ENCODE results near the gene BMERB1. TPM values are rescaled to one million over a fixed set of nuclear protein-coding genes. Genes with fewer than 3 reads are reported as not detected.
"Not testable (repeated sequence)": the region's sequence is repeated elsewhere in the genome, so short reads cannot be mapped to it uniquely, and the experiment has no call there.

BMERB1 gene
- total and polyA plus RNA-seq, 7 donors: 26.6 to 133 (median 41.3) TPM

DNA sequence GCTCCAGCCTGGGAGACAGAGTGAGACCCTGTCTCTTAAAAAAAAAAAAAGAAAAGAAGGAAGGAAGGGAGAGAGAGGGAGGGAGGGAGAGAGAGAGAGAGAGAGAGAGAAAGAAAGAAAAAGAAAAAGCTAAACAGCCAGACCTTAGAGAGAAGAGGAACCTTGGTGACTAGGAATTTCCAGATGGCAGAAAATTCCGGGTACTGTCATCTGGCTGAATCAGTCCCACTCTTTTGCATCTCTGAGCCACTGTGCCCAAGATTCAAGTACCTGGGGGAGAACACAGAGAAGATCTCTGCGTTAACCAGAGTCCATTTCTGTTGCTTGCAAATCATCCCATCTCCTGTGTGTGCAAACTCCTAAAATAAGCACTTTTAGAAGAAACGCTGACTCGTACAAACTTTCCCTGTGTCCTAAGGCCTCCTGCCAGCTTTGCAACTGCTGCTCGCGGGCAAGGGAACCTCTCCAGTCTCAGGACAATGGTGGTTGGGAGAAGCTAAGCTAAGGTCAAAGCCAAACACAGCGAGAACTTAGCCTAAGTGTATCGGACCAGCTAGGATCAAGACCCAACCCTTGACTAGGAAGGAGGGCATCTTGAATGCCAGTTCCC lies 18.0 kb downstream of the BMERB1 start:
- H3K4me3 ChIP-seq: no peak overlapping the region
- intact Hi-C loops (cut with DNase I): no loop called here
- WGBS, 3 donors: 47 to 66% (median 48%) methylated on average over 8 of the region's 8 CpGs
- H3K27ac ChIP-seq: no peak overlapping the region
- H3K4me1 ChIP-seq: no peaks in the 10 kb centered on the region
- H3K27me3 ChIP-seq (ENCODE audit: insufficient read depth in 3 of 3, low read length in 2 of 3): no peaks in the 10 kb centered on the region
- ATAC-seq: no peak
- TF ChIP-seq, protein P1, sequence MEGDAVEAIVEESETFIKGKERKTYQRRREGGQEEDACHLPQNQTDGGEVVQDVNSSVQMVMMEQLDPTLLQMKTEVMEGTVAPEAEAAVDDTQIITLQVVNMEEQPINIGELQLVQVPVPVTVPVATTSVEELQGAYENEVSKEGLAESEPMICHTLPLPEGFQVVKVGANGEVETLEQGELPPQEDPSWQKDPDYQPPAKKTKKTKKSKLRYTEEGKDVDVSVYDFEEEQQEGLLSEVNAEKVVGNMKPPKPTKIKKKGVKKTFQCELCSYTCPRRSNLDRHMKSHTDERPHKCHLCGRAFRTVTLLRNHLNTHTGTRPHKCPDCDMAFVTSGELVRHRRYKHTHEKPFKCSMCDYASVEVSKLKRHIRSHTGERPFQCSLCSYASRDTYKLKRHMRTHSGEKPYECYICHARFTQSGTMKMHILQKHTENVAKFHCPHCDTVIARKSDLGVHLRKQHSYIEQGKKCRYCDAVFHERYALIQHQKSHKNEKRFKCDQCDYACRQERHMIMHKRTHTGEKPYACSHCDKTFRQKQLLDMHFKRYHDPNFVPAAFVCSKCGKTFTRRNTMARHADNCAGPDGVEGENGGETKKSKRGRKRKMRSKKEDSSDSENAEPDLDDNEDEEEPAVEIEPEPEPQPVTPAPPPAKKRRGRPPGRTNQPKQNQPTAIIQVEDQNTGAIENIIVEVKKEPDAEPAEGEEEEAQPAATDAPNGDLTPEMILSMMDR (IDR thresholded peaks at IDR 0.05): no peak
- no peaks in the 10 kb centered on the region for H3K9me3 ChIP-seq
- DNase-seq: no peak
- no peaks in the 10 kb centered on the region for H3K36me3 ChIP-seq (ENCODE audit: insufficient read depth in 1 of 2, low read depth in 1 of 2)

DNA sequence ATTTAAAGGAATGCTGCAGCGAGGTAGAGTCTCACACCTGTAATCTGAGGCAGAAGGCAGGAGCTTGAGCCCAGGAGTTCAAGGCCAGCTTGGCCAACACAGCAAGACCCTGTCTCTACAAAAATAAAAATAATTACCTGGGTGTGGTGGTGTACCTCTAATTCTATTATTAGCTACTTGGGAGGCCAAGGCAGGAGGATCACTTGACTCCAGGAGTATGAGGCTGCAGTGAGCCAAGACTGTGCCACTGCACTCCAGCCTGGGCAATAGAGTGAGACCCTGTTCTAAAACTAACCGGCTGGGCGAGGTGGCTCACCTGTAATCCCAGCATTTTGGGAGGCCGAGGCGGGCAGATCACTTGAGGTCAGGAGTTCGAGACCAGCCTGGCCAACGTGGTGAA lies 18.9 kb downstream of the BMERB1 start:
- 89 to 96% (median 89%) methylated on average over 7 of the region's 7 CpGs for WGBS, 3 donors
- H3K27ac ChIP-seq; ATAC-seq; intact Hi-C loops (cut with DNase I); DNase-seq; H3K4me3 ChIP-seq; H3K36me3 ChIP-seq (ENCODE audit: insufficient read depth in 1 of 2, low read depth in 1 of 2); H3K9me3 ChIP-seq; H3K27me3 ChIP-seq (ENCODE audit: insufficient read depth in 3 of 3, low read length in 2 of 3); H3K4me1 ChIP-seq: not testable (repeated sequence)

DNA sequence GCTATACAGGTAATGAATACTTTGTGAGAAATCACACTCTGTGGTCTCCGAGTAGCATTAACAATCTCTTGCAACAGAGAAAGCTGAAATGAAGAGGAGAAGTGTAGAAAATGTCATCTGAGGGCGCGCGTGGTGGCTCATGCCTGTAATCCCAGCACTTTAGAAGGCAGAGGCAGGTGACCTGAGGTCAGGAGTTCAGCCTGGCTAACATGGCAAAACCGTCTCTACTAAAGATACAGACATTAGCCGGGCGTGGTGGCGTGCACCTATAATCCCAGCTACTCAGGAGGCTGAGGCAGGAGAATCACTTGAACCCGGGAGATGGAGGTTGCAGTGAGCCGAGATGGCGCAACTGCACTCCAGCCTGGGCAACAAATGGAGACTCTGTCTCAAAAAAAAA lies 20.5 kb downstream of the BMERB1 start:
- DNase-seq; H3K4me3 ChIP-seq; H3K36me3 ChIP-seq (ENCODE audit: insufficient read depth in 1 of 2, low read depth in 1 of 2); H3K27me3 ChIP-seq (ENCODE audit: insufficient read depth in 3 of 3, low read length in 2 of 3); intact Hi-C loops (cut with DNase I); H3K27ac ChIP-seq; H3K9me3 ChIP-seq; H3K4me1 ChIP-seq: not testable (repeated sequence)
- whole genome bisulfite sequencing, 3 donors: 72 to 94% (median 79%) methylated on average over 11 of the region's 11 CpGs
- peak in 1 of 4 donors; percentile 18 for ATAC-seq

DNA sequence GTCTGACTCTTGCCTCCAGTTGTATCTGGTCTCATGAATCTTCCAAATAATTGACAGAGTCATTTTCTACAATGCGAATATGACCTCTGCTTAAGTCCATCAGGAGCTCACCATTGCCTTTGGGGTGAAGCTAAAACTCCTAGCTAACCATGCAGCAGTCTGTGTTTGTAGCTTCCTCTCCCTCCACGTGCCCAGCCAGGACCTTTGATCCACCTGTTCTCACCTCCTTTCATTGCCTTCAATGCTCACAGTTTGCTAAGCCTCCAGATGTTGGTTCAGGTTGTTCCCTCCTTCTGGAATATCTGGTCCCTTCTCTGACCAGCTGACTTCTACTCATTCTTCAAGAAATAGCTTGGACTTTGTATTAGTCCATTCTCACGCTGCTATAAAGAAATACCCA lies 23.0 kb downstream of the BMERB1 start:
- H3K9me3 ChIP-seq: no peaks in the 10 kb centered on the region
- H3K27me3 ChIP-seq (ENCODE audit: insufficient read depth in 3 of 3, low read length in 2 of 3): no peaks in the 10 kb centered on the region
- DNase-seq (no peak), ATAC-seq (no peak)
- 91 to 93% (median 92%) methylated on average over 3 of the region's 3 CpGs for WGBS, 3 donors
- no peaks in the 10 kb centered on the region for H3K36me3 ChIP-seq (ENCODE audit: insufficient read depth in 1 of 2, low read depth in 1 of 2)
- H3K4me3 ChIP-seq: no peak overlapping the region
- intact Hi-C loops (cut with DNase I): no loop called here
- TF ChIP-seq, protein P1 (IDR thresholded peaks at IDR 0.05): no peak
- no peak overlapping the region for H3K27ac ChIP-seq
- H3K4me1 ChIP-seq: no peaks in the 10 kb centered on the region

DNA sequence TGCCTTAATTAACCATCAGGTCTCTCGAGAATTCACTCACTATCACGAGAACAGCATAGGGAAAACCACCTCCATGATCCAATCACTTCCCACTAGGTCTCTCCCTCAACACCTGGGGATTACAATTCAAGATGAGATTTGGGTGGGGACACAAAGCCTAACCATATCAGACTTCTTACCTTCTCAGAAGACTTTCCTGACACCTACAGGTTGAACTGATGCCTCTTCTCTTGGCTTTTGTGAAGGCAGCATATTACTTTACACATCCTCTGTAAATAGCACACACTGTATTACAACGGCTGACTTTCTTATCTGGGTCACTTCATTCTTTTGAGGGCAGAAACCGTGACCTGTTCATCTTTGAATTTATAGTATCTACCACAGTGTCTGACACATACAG lies 23.6 kb downstream of the BMERB1 start:
- DNase-seq (no peak), ATAC-seq (peak; percentile 87 to 95 (median 90))
- peak overlapping the region; percentile 43 for H3K27ac ChIP-seq
- intact Hi-C loops (cut with DNase I): no loop called here
- H3K36me3 ChIP-seq (ENCODE audit: insufficient read depth in 1 of 2, low read depth in 1 of 2): no peaks in the 10 kb centered on the region
- H3K9me3 ChIP-seq: no peaks in the 10 kb centered on the region
- TF ChIP-seq, protein P1 (IDR thresholded peaks at IDR 0.05): peak; percentile 37
- 37 to 54% (median 51%) methylated on average over 4 of the region's 4 CpGs for WGBS, 3 donors
- H3K4me1 ChIP-seq: no peaks in the 10 kb centered on the region
- no peaks in the 10 kb centered on the region for H3K27me3 ChIP-seq (ENCODE audit: insufficient read depth in 3 of 3, low read length in 2 of 3)
- no peak overlapping the region for H3K4me3 ChIP-seq

DNA sequence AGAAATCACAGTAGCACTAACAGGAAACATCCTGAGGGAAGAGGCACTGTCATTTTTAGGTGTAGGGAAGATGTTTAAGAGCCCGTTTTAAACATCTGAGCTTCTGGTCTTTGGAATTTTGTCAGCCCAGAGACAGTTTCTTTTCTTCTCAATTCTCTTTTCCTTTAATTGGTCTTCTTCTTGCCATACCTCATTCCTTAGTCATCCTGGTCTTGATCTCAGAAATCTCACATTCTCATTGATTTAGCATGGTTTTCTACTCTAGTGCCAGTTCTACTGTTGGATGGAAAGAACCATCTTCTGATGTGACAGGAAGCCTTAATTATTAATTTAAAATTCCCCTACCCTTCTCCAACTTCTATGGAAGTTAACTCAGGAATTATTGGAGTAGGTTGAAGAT lies 25.4 kb downstream of the BMERB1 start:
- H3K27me3 ChIP-seq (ENCODE audit: insufficient read depth in 3 of 3, low read length in 2 of 3): no peaks in the 10 kb centered on the region
- H3K4me3 ChIP-seq: no peak overlapping the region
- no peaks in the 10 kb centered on the region for H3K4me1 ChIP-seq
- TF ChIP-seq, protein P1 (IDR thresholded peaks at IDR 0.05): no peak
- H3K9me3 ChIP-seq: no peaks in the 10 kb centered on the region
- H3K36me3 ChIP-seq (ENCODE audit: insufficient read depth in 1 of 2, low read depth in 1 of 2): no peaks in the 10 kb centered on the region
- no peak for DNase-seq
- no peak for ATAC-seq
- no peak overlapping the region for H3K27ac ChIP-seq
- WGBS, 3 donors: 86 to 95% (median 92%) methylated on average over 1 of the region's 1 CpG
- intact Hi-C loops (cut with DNase I): loop anchor here in 1 of 2 donors (5.0 kb wide), 1 partner anchor 32 kb away; no protein-coding TSS in a partner anchor
